Measurements from ENCODE around the gene TEX19.
A peak's percentile ranks its signal among the peaks of the same experiment; 100 is the strongest.
"Not testable (repeated sequence)": the region's sequence is repeated elsewhere in the genome, so short reads cannot be mapped to it uniquely, and the experiment has no call there.

The TEX19 gene

DNA sequence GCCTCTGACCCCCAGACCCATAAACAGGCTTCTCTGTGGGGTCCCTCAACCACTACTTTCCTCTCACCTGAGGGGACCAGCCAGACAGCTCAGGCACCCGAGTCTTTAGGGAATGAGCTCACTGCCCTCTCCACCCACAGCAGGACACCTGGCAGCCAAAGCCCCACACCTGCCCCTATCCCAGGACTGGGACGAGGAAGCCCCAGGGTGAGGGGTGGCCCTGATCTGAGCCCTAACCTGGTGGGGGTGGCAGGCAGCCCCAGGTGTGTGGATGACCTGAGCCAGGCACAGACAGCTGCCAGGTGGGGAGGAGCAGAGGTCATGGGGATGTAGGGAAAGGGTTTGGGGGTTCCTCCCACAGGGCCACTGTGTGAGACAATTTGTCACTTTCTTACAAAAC is 1.7 kb upstream of the TEX19 start:
- DNase-seq: no peak

DNA sequence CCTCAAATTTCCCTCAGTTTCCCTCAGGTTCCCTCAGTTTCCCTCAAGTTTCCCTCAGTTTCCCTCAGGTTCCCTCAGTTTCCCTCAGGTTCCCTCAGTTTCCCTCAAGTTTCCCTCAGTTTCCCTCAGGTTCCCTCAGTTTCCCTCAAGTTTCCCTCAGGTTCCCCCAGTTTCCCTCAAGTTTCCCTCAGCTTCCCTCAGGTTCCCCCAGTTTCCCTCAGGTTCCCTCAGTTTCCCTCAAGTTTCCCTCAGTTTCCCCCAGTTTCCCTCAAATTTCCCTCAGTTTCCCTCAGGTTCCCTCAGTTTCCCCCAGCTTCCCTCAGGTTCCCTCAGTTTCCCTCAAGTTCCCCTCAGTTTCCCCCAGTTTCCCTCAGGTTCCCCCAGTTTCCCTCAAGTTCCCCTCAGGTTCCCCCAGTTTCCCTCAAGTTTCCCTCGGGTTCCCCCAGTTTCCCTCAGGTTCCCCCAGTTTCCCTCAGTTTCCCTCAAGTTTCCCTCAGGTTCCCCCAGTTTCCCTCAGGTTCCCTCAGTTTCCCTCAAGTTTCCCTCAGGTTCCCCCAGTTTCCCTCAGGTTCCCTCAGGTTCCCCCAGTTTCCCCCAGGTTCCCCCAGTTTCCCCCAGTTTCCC is 516 bp downstream of the TEX19 start:
- not testable (repeated sequence) for DNase-seq

DNA sequence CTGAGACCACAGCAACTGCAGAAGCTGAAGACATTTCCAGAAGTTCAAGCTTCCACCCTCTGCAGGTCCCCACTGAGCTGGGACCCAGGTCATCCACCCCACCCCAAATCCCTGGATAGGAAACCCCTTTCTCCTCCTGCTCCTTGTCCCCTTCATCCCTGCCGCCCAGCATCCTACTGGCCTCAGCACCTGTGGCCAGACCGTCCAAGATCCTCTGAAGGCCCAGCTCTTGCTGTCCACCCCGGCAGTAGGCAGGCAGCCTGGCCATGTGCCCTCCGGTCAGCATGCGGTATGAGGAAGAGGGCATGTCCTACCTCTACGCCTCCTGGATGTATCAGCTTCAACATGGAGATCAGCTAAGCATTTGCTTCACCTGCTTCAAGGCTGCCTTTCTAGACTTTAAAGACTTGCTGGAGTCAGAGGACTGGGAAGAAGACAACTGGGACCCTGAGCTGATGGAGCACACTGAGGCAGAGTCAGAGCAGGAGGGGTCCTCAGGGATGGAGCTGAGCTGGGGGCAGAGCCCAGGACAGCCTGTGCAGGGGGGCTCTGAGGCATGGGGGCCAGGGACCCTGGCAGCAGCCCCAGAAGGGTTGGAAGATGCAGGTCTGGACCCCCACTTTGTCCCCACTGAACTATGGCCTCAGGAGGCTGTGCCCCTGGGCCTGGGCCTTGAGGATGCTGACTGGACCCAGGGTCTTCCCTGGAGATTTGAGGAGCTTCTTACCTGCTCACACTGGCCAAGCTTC is 3.0 kb downstream of the TEX19 start:
- DNase-seq: no peak

DNA sequence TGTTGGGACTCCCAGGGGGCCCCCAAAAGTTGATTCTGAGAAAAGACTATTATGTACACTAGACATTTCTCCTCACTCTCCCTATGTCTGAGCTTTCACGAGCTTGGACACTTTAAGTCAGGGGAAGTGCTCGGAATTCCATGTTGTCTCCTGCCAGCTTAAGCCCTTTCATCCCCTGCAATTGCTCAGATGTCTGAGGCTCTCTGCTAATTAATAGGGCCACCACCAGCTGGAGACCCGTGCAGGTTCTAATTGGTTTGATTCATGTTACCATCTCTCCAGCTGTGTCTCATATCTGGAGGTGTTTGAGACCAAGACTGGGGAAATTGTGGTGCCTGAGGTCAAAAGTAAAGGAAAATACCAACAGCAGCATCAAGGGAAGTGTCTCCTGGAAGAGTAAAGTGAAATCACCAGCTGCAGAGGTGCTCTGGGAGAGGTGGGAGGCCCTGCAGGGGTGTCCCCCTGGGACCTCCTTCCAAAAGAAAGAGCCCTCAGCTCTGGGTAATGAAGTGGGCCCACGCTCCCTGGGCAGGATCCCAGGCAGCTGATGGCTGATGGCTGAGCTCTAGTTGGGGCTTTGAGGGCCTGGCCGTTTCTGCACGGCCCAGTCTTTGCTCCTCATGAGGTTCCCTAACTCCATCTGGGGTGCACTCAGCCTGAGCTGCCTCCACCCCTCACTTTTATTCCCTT is 6.7 kb downstream of the TEX19 start:
- DNase-seq: no peak

DNA sequence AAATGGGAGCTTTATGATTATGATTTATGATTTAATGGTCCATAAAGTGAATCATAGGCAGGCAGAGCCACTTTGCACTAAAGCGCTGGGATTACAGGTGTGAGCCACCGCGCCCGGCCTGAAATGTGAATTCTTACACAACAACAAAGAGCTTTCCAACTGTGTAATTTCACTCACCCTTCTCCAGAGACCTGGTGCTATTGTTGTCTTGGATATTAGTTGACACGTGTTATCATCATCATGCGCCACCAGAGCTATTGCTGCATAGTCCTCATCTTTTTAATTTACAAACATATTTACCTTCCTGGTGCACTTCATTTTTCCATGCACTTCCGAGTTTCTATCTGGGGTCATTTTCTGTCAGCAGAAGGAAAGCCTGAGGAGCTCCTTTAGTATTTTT is 7.7 kb downstream of the TEX19 start:
- peak; percentile 75 for DNase-seq

DNA sequence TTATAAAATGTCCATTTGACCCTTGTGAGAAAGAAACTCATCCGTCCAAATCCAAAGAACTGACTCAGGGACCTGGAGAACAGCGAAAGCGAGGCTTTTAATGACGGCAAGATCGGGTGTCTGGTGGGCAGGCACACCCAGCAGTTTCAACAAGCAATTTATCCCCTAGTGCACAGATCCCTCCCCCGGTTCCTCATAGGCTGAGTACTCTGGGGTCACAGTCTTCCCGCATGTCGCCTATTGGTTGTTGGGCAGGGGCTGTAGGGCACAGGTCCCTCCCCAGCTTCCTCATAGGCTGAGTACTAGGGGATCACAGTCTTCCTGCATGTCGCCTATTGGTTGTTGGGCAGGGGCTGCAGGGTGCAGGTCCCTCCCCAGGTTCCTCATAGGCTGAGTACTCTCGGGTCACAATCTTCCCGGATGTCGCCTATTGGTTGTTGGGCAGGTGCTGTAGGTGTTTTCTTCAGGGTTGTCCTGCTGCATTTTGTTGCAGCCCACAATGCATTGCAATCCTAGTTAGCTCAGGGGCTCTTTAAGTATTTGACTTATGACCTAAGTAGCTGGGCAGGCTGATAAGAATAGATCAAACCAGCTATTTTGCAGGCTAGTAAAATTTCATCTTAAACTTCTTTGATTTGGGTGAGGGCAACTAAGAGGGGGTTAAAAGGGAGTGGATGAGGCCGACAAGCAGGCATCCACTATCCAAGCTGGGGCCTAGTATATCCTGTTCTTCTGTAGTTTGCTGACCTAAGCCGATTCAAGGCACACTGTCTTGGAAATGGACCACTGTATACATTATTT is 8.9 kb downstream of the TEX19 start:
- peak; percentile 36 for DNase-seq

DNA sequence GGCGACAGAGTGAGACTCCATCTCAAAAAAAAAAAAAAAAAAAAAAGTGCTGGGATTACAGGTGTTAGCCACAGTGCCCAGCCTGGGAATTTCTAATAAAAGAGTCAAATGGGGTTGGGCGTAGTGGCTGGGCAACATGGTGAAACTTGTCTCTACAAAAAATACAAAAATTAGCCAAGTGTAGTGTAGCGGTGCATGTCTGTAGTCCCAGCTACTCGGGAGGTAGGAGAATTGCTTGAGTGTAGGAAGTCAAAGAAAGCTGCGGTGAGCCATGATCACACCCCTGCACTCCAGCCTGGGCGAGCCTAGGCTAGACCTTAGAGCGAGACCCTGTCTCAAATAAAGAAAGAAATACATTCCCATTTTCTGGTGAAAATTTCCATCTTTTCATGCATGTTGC is 10.2 kb downstream of the TEX19 start:
- no peak for DNase-seq

DNA sequence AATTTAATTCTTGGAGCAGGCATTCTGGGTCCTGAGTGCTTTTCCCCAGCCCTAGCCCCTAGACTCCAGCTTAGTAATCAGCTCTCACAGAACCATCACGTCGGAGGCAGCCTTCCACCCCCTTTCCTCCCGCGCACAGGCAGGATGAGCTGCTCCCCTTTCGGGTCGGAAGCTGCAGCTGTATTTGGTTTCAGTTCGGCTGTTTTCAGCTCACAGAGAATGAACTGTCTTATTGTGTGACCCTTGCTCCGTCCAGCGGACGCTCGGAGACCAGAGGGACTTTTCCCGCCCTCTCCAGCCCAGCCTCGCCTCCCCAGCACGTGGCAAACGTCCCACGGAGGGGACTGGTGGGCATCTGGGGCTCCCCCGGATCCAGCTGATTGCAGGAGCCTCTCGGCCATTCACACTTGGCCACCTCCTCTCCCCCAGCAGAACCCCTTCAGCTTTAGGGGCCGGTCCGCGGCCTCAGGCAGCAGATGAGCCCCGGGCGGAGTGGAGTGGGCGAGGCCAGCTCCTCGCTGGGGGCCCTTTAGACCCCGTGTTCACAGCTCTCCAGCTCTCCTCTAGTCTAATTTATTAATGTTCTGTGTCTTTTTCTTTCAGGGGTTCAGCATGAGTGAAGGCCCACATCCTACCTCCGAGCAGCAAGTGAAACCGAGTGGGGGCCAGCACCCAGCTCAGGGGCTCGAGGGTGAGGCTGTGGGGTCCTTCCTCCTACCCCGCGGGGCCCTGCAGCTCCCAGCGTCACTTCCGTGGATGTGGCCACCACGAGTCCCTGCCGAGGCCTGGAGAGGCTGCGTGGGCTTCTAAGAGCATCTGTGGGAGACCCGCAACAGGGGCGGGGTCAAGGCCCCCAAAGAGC is 11.7 kb downstream of the TEX19 start:
- DNase-seq: no peak

DNA sequence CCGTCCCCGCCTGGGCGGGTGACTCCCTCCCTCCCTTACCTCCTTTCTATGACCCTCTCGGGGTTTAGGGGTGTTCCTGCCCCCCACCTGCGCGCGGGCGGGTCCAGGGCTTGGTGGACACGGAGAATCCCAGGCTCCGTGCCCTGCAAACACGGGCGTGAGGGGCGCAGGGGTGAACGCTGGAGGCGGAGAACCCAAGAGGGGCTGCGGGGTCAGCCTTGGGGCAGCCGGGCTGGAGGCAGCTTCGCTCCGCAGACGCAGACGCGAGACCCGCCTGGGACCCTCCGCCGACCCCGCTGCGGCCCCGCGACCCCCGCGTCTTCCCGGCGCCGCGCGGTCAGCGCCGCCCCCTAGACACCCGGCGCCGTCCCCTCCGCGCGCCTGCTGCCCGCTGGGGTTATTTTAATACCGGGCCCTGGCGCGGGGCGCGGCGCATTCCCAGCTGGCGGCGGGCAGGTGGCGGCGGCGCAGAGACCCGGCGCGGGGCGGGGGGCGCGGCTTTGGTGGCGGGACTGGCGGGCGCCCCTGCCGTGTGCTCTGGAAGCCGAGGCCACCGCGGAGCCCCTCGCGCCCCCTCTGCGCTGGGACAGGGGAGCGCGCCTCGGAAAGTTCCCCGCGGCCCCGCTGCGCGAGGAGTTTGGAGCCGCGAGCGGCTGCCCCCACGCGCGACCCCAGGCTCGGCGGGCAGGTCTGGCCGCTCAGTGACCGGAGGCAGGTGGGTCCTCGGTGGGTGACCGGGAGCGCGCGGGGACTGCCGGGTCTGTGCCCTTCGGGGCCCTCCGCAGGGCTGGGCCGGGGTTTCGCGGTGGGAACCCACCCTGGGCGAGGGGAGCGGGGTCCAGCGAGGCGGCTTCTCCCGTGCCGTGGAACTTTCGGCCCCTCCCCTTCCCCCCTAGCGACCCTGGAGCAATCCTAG is 12.5 kb downstream of the TEX19 start, which contains the start of gene UTS2R:
TSS of gene UTS2R (plus strand) at position 433 of the 916 bp plus-strand sequence. CDS start 2,560 bp downstream, outside the sequence.
- no peak for DNase-seq

DNA sequence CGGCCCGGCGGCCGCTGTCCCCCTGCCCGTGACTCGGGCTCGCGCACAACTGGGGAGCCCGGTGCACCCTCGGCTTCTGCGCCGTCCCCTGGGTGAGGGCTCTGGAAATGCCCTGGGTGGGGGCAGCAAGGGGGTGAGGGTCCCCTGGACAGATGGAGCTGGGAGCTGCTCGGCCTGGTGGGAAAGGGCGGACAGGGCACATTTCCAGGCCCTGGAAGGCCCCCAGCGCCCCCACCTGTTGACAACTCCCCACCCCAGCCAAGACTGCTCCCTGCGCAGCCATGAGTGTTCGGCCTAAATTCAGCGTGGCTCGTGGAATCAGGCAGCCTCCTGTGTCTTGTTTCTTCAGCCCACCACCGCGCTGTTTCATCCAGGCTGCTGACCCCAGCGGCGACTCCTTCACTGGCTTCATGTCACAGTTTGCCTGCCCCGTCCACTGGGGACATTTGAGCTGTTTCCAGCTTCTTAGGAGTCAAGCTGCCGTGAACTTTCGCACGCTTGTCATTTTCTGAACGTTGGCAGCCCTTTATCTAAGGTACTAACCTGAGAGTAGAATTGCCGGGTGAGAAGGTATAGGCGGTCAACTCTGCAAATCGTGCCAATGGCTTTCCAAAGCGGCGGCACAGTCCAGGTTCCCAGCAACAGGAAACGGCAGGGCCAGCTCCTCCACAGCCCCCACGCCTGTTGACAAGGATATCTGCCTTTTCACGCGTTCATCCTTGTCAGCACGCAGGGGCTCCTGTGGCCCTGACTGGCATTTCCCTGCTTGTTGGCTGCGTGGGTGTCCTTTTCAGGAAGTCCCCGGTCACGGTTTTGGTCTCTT is 13.4 kb downstream of the TEX19 start:
- DNase-seq: no peak

DNA sequence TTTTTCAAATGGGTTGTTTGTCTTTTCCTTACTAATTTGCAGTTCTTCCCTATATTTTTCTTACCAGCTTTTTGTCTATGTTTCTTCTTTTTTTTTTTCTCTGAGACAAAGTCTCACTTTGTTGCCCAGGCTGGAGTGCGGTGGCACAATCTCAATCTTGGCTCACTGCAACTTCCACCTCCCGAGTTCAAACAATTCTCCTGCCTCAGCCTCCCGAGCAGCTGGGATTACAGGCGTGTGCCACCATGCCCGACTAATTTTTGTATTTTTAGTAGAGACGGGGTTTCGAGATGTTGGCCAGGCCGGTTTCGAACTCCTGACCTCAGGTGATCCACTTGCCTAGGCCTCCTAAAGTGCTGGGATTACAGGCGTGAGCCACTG is 14.0 kb downstream of the TEX19 start:
- not testable (repeated sequence) for DNase-seq

DNA sequence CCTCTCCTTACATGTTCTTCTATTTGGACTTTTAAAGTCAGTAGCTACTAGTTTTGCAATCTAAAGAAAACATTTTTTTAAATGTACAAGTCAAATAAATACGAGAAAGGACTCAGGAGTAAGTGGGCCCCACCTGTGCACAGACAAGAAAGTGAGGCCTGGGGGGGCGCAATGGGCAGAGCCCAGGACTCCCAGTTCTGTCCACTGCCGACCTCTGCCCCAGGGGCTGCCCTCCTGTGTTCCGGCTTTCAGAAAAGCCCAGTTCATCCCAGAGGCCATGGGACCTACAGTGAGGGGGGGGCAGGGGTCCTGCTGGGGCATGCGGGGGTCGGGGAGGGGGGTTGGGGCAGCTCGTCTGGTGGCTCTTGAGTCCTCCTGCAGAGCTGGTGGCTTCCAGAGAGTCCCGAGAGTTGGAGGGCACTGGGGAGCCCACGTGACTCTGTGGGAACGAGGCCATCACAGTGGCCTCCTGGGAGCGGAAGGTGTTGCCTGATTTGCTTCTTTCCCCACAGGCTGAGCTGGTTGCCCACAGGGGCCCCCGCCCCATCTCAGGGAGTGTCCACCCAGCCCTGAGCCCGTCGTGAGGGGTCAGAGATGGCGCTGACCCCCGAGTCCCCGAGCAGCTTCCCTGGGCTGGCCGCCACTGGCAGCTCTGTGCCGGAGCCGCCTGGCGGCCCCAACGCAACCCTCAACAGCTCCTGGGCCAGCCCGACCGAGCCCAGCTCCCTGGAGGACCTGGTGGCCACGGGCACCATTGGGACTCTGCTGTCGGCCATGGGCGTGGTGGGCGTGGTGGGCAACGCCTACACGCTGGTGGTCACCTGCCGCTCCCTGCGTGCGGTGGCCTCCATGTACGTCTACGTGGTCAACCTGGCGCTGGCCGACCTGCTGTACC is 14.9 kb downstream of the TEX19 start:
- no peak for DNase-seq

DNA sequence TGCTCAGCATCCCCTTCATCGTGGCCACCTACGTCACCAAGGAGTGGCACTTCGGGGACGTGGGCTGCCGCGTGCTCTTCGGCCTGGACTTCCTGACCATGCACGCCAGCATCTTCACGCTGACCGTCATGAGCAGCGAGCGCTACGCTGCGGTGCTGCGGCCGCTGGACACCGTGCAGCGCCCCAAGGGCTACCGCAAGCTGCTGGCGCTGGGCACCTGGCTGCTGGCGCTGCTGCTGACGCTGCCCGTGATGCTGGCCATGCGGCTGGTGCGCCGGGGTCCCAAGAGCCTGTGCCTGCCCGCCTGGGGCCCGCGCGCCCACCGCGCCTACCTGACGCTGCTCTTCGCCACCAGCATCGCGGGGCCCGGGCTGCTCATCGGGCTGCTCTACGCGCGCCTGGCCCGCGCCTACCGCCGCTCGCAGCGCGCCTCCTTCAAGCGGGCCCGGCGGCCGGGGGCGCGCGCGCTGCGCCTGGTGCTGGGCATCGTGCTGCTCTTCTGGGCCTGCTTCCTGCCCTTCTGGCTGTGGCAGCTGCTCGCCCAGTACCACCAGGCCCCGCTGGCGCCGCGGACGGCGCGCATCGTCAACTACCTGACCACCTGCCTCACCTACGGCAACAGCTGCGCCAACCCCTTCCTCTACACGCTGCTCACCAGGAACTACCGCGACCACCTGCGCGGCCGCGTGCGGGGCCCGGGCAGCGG is 15.7 kb downstream of the TEX19 start:
- no peak for DNase-seq

DNA sequence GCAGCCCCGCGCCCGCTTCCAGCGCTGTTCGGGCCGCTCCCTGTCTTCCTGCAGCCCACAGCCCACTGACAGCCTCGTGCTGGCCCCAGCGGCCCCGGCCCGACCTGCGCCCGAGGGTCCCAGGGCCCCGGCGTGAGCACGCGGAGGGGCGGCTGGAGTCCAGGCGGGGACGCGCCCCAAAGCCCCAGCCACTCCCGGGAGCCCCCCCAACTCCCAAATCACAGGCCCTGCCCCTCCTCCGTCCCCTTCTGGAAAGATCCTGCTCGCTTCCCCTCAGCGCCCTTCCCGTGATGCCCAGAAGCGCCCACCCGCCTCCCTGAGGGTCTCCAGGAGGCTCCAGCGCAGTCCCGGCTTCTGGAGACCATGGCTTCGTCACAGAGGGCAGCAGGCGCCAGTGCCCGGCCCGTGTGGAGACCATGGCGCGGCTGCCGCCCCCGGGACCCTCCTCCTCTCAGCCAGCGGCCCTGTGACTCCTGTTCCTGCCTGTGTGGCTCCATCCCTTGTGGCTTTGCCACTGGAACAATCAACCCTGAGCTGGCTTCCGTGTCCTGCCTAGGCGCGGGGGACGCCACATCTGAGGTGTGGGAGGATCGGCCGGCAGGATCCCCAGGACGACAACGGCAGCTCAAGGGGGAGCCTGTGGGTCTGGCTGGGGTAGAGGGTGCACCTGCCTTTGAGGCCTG is 16.5 kb downstream of the TEX19 start:
- DNase-seq: no peak

DNA sequence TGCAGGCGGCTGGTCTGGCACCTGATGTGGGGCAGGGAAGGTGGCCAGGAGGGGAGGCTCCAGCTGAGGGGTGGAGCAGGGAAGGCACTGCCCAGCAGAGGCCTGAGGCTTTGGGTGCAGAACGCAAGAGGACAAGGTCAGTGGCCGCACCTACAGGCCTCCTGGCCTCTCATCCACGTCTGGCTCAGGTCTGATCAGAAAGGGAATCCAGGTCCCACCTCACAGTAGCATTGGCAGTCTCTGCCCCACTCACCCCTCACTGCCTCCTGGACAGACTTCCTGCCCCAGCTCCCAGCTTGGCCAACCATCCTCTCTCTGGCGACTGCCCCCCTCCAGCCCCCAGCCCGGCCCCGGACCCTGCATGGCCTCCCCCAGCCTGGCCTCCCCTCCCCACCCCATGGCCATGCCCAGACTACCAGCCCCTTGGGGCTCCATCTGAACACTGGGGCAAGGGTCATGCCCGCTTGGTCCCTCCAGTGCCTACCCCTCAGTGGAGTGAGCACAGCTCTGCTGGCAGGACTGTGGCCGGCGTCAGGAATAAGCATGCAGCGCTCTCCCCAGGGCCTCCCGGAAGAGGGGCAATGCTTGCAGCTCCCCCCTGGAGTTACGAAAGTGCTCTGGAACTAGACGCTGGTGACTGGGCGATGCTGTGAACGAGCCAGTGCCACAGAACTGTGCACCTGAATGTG is 17.1 kb downstream of the TEX19 start:
- DNase-seq: no peak

DNA sequence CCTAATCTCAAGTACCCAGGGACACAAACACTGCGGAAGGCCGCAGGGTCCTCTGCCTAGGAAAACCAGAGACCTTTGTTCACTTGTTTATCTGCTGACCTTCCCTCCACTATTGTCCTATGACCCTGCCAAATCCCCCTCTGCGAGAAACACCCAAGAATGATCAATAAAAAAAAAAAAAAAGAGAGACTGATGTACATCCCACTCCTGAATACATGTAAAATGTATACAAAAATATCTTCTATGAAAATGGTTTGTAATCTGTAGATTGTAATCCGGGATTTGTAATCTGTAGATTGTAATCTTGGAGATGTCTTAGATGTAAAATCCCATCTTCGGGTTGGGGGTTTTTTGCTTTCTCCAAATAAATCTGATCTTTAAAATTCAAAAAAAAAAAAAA is 18.2 kb downstream of the TEX19 start:
- DNase-seq: not testable (repeated sequence)
